Measurements from ENCODE around the gene GPR42.

GPR42 gene, protein sequence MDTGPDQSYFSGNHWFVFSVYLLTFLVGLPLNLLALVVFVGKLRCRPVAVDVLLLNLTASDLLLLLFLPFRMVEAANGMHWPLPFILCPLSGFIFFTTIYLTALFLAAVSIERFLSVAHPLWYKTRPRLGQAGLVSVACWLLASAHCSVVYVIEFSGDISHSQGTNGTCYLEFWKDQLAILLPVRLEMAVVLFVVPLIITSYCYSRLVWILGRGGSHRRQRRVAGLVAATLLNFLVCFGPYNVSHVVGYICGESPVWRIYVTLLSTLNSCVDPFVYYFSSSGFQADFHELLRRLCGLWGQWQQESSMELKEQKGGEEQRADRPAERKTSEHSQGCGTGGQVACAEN

DNA sequence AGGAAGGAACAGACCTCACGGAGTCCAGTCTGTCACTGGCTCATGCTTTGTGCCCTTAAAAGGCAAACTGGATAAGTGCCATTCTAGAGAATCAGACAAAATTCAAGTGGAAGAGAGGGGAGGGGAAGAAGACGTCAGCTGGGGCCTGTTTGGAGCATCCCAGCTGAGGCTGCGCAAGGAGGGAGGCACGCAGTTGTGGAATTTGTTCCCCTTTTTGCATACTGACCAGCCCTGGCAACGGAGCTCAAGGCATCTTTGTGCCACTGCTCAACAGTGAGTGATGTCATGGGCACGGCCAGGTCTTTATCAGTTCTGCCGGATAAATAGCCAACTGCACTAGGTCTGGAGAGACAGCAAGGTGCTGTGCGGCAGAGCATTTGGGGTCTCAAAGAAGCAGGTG is at the start of gene GPR42:
Gene GPR42 (plus strand): TSS at position 347 of the 400 bp plus-strand sequence. CDS start 292 bp downstream, outside the sequence.
- no peak for DNase-seq (ENCODE audit: extremely low spot score)
- ChIA-PET POLR2A (no interaction called here), CTCF (no interaction called here)
- TF ChIP-seq, protein P1, sequence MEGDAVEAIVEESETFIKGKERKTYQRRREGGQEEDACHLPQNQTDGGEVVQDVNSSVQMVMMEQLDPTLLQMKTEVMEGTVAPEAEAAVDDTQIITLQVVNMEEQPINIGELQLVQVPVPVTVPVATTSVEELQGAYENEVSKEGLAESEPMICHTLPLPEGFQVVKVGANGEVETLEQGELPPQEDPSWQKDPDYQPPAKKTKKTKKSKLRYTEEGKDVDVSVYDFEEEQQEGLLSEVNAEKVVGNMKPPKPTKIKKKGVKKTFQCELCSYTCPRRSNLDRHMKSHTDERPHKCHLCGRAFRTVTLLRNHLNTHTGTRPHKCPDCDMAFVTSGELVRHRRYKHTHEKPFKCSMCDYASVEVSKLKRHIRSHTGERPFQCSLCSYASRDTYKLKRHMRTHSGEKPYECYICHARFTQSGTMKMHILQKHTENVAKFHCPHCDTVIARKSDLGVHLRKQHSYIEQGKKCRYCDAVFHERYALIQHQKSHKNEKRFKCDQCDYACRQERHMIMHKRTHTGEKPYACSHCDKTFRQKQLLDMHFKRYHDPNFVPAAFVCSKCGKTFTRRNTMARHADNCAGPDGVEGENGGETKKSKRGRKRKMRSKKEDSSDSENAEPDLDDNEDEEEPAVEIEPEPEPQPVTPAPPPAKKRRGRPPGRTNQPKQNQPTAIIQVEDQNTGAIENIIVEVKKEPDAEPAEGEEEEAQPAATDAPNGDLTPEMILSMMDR (IDR thresholded peaks at IDR 0.05; ENCODE audit: control extremely low read depth, extremely low read depth, low read depth, missing control alignments): no peak

DNA sequence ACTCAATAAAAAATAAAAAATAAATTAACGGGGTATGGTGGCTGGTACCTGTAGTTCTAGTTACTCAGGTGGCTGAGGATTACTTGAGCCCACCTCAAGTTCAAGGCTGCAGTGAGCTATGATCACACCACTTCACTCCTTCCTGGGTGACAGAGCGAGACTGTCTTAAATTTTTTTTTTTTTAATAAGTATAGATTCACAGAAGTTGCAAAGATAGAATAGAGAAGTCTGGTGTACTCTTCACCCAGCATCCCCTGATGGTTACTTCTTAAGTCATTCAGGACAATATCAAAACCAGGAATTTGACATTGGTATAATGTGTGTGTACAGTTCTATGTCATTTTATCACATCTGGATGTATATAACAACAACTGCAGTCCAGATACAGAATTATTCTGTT is 49.6 kb upstream of the GPR42 start:
- TF ChIP-seq, protein P1 (IDR thresholded peaks at IDR 0.05; ENCODE audit: control extremely low read depth, extremely low read depth, low read depth, missing control alignments): no peak
- POLR2A ChIA-PET: interaction anchor here (0.7 kb wide), 1 partner anchor 12 kb away, joined by 3 read pairs; no protein-coding TSS in a partner anchor
- CTCF ChIA-PET: no interaction called here
- no peak for DNase-seq (ENCODE audit: extremely low spot score)

DNA sequence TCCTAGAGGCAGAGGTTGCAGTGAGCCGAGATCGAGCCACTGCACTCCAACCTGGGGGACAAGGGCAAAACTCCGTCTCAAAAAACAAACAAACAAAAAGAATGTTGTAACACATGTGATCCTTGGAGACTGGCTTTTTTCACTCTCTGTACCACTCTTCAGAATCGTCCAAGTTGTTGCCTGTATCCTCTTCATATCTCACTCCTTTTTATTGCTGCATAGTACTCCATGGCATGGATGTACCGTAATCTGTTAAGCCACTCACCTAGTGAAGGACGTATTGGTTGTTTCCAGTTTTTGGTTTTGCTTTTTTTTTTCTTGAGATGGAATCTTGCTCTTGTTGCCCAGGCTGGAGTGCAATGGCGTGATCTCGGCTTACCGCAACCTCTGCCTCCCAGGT is 48.9 kb upstream of the GPR42 start:
- TF ChIP-seq, protein P1 (IDR thresholded peaks at IDR 0.05; ENCODE audit: control extremely low read depth, extremely low read depth, low read depth, missing control alignments): no peak
- DNase-seq (ENCODE audit: extremely low spot score): no peak
- CTCF ChIA-PET: interaction anchor here (2.8 kb wide), 1 partner anchor 11 kb away, joined by 8 read pairs; no protein-coding TSS in a partner anchor
- POLR2A ChIA-PET: no interaction called here

DNA sequence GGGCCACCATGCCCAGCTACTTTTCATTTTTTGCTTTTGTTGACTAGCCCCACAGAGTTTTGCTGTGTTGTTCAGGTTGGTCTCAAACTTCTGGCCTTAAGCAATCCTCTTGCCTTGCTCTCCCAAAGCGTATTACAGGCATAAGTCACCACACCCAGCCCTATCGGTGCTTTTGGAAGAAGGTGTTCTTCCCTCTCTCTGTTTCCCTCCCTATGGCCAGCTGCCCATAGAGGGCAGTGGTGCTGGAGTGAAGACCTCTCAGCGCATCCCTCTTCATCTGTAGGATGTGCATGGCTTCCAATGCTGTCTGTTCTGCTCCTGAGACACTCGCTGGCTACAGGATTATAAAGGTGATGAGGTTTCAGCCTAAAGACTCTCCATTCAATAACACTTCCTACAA is 43.2 kb upstream of the GPR42 start:
- ChIA-PET CTCF (interaction anchor here (1.2 to 1.5 kb wide), 4 partner anchors 8 to 22 kb away, joined by 3 to 4 read pairs (median 3); no protein-coding TSS in a partner anchor), POLR2A (no interaction called here)
- TF ChIP-seq, protein P1 (IDR thresholded peaks at IDR 0.05; ENCODE audit: control extremely low read depth, extremely low read depth, low read depth, missing control alignments): peak; percentile 49
- DNase-seq (ENCODE audit: extremely low spot score): no peak

DNA sequence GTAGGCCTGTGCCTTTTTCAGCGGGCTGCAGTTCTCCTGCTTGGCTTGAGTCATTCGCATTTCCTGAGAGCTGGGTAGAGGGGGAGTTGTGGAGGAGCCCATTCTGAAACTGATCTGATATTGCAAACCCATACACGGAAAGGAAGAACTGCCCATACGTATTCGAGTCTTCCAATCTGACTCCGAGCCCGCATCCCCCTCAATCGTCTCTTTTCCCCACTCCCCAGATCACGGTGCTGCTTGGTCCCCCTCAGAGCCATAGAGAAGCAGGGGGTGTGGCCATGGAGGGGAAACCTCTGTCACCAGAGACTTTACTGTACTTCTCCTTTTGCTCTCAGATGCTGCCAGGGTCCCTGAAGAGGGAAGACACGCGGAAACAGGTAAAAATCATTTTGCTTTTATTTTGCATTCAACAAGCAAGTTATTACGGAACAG is 42.0 kb upstream of the GPR42 start, which contains the start of gene CD22:
Gene CD22 (plus strand): TSS at position 337 of the 435 bp plus-strand sequence. CDS start 2,854 bp downstream, outside the sequence.
- POLR2A ChIA-PET: interaction anchor here (0.6 kb wide), 1 partner anchor 98 kb away, joined by 5 read pairs; no protein-coding TSS in a partner anchor
- CTCF ChIA-PET: interaction anchor here (1.2 to 1.3 kb wide), 4 partner anchors 18 to 166 kb away, joined by 3 to 5 read pairs (median 4); no protein-coding TSS in a partner anchor
- DNase-seq (ENCODE audit: extremely low spot score): peak; percentile 75
- TF ChIP-seq, protein P1 (IDR thresholded peaks at IDR 0.05; ENCODE audit: control extremely low read depth, extremely low read depth, low read depth, missing control alignments): no peak

DNA sequence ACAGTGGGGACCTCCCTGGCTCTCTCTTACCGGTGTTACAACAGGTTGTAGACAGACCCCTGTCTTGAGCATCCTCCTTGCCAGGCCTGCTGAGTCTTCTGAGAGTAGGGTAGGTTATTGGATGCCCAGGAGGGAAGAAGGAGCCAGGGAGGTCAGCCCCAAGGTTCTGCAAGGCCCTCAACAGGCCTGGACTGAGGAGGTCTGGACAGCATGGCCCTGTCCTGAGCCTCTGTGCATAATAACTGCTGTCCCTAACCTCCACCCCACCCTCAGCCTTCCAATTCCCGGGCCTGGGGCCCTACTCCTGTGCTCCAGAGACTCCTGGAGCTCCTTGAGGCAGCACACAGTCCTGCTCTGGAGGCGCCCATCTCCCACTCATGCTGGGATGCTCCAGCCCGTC is 41.5 kb upstream of the GPR42 start:
- POLR2A ChIA-PET: no interaction called here

More for the DNA sequence above, 41.5 kb upstream of the GPR42 start:
- DNase-seq (ENCODE audit: extremely low spot score): no peak
- CTCF ChIA-PET: interaction anchor here (1.3 to 1.5 kb wide), 4 partner anchors 16 to 166 kb away, joined by 3 to 5 read pairs (median 4); no protein-coding TSS in a partner anchor
- TF ChIP-seq, protein P1 (IDR thresholded peaks at IDR 0.05; ENCODE audit: control extremely low read depth, extremely low read depth, low read depth, missing control alignments): no peak
